HG03342 (cell line): Measurements from ENCODE around the gene EYA3.

Experiments used
- ATAC-seq: cut with Tn5 transposase; IDR thresholded peaks from one replicate; pipeline ENCODE4 v1.9.1; 2021; ENCODE audit warnings: mild to moderate bottlenecking, moderate library complexity; ENCODE audit not compliant: unreplicated experiment

Gene EYA3

DNA sequence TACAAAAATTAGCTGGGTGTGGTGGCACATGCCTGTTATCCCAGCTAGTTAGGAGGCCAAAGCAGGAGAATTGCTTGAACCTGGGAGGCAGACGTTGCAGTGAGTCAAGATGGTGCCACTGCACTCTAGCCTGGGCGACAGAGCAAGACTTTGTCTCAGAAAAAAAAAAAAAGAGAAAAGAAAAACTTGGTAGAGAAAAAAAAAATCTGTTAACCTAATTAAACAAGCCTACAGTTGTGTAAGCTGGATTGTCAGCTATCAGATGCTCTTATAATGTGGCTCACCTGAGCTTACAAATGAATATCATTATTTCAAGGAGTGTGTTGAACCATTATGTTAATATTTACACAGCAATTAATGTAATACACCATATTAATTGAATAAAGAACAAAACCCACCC is 26.4 kb upstream of the EYA3 start:
- no peak for ATAC-seq

DNA sequence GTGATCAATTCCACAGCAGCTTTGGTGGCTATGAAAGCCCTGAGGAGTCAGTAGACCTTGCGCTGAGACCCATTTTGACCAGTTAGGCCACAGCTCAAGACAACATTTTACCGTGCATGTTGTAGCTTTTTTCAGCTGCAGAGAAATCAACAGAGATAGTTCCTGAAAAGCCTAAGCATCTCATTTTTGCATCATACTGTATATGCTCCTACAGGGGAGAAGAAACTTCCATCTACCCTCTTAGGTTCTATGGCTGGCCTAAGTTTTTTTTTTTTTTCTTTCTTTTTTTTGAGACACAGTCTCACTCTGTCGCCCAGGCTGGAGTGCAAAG is 24.8 kb upstream of the EYA3 start:
- no peak for ATAC-seq

DNA sequence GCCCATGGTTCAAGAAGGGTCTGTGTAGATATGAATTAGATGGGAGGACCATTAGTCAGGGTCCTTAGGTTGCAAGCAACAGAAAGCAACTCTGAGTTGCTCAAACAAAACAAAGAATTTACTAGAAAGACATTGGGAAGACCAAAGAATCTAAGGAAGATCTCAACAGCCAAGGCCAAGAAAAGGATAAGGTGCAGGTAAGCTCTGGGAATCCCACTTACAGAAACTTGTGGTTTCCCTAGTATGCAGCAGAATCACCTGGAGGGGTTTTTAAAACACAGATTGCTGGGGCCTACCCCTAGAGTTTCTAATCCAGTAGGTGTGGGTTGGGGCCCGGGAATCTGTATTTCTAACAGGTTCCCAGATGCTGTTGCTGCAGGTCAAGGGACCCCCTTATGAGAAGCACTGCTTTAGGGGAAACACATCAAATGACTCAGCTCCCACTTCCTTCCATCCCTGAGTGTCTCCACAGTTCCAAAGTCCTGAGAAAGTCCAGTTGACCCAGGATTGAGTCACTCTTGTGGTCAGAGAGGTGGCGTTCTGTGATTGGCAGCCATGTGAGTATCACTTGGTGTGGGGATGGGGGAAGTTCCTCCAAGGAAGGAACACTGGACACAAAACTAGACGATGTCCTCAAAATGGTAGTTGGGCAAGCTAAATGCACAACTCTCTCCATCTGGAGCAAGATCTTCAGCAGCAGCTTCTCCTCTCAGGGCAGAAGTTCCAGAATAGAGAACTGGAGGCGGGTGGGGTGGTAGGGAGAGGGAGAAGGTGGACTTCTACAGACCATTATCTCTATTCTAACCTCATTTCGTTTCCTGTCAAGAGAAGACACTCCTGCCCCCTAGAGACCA is 24.2 kb upstream of the EYA3 start:
- no peak for ATAC-seq

DNA sequence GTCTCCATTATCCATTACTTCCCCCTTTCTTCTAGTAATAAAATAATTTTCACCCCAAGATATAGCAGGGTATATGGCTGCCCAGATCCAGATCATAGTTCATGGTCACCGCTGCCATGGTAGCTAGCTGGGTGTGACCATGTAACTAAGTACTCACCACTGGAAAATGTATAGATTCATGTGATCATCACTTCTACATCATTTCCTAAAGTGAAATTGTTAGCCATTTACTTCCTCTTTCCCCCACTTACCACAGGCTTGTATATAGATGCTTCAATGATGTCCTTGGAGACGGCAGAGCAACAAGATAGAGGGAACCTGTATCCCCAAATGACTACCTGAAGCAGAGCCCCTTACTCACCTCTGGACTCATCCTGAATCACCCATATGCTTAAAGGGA is 22.7 kb upstream of the EYA3 start:
- ATAC-seq = no peak

DNA sequence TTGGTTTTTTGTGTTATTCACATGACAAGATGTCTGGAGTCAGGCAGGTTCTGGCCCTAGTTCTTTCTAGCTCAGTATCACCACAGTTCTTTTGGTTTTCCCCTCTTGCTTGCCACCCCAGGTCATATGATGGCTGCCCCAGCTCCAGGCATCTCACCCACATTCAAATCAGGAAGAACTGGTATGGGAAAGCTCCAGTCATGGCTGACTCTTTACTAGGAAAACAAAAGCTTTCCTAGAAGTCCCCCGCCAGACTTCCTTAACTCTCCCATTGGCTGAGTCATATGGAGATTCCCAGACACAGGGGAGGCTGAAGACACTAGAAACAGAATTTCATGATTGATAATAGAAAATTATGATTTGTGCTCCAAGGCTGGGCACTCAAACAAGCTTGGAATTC is 22.1 kb upstream of the EYA3 start:
- ATAC-seq = no peak

DNA sequence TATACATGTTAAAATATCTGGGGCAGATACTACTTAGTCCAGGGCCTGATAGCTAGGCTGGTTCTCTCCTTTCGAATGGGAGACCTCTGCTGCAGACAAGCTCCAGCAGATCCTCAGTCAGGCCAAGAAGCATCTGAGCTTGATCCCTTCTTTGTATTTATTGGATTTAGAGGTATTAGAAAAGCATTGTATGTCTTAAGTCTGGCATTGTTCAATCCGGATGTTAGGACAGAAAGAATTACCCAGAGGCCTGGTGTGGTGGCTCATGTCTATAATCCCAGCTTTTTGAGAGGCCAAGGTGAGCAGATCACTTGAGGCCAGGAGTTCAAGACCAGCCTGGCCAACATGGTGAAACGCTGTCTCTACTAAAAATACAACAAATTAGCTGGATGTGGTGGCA is 21.2 kb upstream of the EYA3 start:
- ATAC-seq = no peak

DNA sequence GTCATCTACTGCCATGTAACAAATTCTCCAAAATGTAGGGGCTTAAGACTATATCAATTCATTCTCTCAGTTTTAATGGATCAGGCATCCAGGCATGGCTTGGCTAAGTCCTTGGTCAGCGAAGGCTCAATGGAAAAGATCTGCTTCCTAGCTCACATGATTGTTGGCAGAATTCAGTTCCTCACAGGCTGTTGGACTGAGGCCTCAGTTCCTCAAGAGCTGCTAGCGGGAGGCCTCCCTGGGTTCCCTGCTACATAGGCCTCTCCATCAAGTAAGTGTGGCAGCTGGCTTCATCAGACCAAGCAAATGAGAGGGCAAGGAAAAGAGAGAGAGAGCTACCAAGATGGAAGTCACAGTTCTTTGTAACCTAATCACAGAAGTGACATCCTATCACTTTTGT is 19.6 kb upstream of the EYA3 start:
- no peak for ATAC-seq

DNA sequence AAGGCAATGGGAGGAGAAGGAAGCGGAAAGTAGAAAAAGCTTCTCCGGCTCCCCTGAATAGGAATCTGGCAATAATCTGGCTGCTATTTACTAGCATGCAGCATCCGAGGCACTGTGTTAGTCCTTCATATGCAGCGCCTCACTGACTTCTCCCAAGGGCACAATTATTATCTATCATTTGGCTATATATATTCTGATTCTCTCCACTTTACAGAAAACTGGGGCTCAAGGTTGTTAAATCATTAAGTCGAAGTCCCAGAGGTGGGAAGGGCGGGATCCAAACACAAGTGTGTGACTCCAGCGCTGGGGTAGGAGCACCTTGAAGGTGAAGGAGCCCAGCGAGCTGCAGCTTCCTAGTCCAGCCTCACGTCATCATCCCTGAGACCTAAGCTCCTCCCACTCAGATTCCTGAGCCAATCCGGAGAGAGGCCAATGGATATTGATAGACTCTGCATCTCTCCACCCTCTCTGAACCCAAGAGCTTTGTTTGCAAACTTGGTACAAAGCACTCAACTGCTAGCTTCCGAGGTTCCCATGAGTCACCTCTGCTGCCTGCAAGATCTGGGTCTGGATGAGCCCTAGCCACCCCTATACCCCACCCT is 16.6 kb upstream of the EYA3 start:
- no peak for ATAC-seq

DNA sequence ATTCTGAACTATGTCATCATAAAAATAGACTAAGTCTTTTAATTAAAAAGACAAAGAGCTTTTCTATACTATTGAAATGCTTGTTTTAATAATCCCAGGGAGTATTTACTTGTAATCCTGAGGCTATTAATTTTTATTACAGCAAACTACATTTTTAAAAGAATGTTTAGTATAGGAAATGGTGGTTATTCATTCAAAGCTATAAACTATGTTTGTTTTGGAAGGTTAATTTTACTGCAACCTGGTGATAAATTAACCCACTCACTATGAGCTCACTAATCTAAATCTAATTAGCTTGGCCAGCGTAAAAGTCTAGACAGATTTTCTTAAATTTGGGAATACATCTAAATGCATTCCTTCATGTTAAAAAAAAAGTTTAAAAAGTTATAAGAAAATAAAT is 13.8 kb upstream of the EYA3 start:
- ATAC-seq = no peak

DNA sequence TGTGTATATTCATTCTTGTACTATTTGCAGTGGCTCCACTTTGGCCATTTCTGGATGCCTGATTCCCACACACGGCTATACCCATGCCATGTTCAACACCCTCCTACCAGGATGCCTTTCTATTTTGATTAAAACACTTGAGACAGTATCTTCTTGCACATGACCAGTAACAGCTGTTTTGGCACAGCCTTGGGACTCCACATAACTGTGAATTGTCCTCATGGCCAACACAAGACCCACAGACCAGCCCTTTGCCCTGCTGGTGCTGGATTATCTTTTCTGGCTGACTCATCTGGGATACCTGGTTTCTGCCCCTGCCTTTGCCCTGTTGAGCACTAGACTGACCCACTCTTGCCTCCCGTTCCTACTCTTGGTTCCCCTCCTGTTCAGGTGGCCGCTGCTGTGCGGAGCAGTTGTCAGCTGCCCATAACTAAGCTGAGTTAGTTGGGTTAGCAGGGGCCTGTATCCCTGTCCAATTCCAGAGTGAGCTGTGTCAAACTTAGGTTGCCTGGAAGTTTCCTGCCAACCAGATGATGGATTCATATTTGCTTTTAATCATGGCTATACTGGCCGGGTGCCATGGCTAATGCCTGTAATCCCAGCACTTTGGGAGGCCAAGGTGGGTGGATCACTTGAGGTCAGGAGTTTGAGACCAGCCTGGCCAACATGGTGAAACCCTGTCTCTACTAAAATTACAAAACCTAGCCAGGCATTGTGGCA is 10.8 kb upstream of the EYA3 start:
- no peak for ATAC-seq

DNA sequence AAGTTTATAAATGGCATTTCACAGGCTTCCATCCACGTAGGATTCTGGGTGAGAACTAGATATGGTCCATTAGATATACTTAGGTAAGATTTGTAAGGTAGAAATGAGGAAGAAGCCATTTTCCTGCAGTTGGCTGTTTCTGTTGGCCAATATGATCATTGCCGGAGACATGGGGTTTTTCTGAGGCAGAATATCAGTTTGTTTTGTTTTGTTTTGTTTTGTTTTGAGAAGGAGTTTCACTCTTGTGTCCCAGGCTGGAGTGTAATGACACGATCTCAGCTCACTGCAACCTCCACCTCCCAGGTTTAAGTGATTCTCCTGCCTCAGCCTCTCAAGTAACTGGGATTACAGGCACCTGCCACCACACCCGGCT is 8.7 kb upstream of the EYA3 start:
- ATAC-seq = no peak

DNA sequence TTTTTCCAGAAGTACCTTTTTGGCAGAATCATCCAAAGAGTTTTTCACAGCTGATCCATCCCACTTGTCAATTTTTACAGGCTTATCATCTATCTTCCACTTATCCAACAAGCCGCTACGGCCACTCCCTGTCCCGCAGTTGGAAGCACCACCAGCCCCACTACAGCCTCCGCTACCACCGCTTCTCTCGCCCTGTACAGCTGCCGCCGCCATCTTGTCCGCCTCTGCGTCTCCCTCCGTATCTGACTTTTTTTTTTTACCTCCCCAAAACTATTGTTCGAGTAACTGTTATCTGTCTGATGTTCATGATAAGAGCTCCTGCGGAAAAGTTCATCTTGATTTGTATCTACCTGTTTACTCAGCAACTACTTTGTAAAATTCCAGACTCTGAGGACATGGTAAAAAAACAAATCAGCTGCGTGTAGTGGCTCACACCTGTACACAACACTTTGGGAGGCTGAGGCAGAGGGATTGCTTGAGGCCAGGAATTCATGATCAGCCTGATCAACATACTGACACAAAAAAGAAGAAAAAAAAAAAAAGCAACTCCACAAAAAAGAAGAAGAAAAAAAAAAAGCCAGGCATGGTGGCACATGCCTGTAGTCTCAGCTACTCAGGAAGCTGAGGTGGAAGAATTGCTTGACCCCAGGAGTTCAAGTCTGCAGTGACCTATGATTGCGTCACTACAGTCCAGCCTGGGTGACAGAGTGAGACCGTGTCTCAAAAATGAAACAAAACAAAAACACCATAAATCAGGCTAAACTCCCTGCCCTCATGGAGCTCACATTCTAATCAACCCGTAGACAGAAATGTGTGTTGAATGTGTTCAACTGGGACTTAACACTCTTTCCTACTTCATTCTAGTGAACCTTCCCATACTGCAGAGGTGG is 8.0 kb upstream of the EYA3 start:
- ATAC-seq = no peak

DNA sequence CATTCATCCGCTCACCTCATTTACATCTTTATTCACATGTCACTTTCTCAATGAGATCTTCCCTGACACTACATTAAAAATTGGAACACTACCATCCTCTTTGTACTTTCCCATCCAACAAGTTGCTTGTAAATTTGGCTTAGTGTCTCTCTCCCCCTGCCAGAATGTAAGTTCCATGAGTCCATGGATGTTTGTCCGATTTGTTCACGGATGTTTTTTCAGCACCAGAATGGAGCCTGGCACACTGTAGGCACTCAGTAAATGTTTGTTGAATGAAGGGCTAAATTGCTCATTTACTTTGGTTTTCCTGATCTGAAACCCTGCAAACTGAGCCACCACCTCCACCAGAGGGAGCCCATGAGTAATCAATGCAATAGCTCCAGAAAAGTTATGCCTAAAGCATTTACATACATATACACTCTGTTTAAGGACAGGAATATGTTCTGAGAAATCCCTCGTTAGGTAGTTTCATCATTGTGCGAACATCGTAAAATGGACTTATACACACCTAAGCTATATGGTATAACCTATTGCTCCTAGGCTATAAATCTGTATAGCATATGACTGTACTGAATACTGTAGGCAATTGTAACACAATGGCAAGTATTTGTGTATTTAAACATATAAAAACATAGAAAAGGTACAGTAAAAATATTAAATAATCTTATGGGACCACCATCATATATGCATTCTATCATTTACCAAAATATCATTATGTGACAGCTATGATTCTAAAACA is 2.8 kb upstream of the EYA3 start:
- ATAC-seq = no peak

DNA sequence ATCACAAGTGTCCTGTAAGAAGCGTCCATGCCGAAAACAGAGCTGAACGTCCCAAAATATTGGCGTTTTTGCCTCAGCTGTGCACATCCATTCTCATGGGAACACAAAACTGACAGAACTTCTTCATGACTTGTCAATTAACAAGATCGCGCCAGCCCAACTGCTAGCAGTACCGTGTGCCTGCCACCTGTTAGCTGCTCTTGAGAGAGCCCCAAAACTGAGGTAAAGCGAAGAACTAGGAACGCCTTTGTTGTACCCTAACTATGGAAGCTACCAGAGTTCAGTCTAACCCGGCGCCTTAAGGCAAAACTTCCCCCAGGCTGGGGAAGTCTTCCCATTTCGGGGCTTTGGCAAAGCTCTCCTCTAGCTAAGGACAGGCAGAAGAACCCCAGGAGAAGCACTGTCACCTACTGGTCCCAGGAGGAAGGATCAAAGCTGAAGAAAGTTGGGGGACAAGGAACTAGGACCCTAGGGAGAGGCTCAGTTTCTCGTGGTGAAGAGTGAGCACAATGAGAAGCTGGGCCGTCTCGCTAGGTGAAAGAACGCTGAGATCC is 719 bp downstream of the EYA3 start:
- ATAC-seq = no peak

DNA sequence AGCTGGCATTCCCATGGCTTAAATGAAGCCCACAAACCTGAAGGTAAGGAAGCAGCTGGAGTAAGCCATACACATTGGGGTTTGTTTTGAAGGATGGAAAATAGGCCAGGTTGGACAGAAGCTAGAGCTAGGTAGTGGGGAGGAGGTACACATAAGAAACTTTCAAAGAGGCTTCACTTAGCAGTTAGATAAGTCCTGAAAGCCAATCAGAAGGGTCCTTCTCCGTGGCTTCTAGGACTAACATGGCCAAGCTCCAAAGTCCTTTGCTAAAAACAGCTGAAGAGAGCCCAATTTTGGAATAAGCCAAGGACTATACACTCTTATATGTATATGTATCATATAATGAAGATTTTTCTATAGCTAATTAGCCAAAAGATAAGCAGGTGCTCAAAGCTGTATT is 1.8 kb downstream of the EYA3 start:
- ATAC-seq = no peak

DNA sequence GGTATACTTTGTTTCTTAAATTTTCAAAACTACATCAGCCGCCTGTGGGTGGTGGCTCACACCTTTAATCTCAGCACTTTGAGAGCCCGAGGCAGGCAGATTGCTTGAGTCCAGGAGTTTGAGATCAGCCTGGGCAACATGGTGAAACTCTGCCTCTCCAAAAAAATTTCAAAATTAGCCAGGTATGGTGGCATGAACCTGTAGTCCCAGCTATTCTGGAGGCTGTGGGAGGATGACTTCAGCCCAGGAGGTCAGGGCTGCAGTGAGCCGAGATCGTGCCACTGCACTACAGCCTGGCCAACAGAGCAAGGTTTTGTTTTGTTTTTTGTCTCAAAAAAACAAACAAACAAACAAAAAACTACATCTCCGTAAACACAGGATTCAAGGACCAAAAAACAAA is 3.3 kb downstream of the EYA3 start:
- ATAC-seq = no peak

DNA sequence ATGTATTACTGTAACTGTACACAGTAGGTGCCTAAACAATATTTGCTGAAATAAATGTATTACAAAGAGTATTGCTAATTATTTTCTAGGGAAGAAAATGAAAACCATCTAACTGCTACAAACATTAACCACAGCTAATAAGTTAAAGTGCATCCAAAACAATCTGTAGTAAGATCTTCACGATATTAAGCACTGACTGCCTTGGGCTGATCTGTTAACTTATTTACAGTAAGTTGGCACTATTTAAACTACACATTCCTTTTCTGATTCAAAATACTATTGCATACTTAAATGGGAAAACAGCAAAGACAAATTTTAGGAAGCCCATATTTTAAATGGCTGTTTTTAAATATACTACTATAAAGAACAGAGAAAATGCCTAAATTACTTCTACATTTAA is 4.5 kb downstream of the EYA3 start:
- no peak for ATAC-seq

DNA sequence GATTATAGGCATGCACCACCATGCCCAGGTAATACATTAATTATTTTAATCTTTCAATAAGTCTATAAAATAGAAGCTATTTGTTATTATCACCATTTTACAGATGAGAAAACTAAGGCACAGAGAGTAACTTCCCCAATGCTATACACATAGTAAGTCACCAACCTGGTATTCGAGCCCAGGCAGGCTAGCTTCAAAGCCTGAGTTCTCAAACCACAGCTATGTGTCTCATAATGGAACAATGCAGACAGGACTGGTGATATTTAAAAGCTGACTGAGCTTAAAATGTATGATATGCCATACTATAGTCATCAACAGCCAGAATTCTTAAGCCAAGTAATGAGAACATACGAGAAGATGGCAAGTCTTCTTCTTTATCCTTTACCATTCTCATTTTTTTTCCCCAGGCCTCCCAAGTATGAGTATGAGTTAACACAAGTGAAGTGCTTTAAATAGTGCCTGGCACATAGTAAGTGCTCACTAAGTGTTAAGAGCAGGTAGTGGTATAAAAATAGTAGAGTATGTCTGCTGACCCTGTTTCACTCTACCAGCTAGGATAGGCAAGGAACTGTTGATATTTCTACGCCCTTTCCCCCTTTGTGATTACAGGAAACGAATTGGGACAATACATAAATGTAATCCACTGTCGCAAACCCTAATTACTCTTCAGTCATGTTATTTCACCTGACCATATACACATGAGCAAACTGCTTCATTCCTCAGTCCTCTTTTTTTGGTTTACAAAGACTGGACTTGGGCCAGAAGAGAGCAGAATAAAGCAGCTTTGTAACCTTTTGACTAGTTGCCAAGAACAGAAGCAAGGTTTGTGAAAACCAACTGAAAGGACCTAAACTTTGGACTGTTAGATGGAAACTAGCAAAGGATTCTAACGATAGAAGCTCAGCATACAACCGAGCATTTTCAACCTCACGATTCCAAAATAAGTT is 9.5 kb downstream of the EYA3 start:
- ATAC-seq = no peak

DNA sequence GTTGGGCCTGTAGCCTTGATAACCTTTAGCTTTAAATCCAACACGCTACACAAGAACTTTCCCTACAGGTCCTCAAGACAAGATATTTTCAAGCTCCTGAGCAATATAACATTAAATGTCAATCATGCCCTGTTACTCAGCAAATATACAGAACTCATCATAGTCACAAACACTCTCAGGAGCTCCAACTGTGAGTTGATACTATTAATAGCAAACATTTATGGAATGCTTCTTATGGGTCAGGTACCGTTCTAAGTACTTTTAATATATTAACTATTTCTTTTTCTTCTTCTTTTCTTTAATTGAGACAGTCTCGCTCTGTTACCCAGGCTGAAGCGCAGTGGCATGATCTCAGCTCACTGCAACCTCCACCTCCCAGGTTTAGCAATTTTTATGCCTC is 10.1 kb downstream of the EYA3 start:
- no peak for ATAC-seq
